GM12801 (cell line): Measurements from ENCODE around the gene ITPR3.

Source experiments
- TF ChIP-seq, protein P1 (sequence below): IDR thresholded peaks from one replicate; pipeline ENCODE4 v1.5.1; 2011; ENCODE audit warnings: control low read depth; ENCODE audit not compliant: insufficient read length; ENCODE audit errors: extremely low read depth

ITPR3 gene

DNA sequence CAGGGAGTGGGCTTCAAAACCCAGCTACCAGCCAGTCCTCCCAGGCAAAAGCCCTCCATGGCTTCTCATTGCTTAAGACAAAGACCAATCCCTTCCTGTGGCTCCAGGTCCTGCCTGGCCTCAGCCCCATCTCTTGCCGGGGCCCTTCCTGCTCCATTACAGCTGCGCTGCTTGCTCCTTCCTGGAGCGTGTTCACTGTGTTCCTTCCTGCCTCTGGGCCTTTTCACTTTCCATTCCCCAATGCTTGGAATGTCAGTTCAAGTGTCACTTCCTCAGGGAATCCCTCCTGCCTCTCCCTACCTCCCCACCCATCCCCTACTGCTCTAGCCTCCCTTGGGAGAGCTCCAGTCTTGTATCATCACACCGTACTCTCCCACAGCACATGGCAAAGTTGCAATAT lies 11.1 kb upstream of the ITPR3 start:
- TF ChIP-seq, protein P1, sequence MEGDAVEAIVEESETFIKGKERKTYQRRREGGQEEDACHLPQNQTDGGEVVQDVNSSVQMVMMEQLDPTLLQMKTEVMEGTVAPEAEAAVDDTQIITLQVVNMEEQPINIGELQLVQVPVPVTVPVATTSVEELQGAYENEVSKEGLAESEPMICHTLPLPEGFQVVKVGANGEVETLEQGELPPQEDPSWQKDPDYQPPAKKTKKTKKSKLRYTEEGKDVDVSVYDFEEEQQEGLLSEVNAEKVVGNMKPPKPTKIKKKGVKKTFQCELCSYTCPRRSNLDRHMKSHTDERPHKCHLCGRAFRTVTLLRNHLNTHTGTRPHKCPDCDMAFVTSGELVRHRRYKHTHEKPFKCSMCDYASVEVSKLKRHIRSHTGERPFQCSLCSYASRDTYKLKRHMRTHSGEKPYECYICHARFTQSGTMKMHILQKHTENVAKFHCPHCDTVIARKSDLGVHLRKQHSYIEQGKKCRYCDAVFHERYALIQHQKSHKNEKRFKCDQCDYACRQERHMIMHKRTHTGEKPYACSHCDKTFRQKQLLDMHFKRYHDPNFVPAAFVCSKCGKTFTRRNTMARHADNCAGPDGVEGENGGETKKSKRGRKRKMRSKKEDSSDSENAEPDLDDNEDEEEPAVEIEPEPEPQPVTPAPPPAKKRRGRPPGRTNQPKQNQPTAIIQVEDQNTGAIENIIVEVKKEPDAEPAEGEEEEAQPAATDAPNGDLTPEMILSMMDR: no peak

DNA sequence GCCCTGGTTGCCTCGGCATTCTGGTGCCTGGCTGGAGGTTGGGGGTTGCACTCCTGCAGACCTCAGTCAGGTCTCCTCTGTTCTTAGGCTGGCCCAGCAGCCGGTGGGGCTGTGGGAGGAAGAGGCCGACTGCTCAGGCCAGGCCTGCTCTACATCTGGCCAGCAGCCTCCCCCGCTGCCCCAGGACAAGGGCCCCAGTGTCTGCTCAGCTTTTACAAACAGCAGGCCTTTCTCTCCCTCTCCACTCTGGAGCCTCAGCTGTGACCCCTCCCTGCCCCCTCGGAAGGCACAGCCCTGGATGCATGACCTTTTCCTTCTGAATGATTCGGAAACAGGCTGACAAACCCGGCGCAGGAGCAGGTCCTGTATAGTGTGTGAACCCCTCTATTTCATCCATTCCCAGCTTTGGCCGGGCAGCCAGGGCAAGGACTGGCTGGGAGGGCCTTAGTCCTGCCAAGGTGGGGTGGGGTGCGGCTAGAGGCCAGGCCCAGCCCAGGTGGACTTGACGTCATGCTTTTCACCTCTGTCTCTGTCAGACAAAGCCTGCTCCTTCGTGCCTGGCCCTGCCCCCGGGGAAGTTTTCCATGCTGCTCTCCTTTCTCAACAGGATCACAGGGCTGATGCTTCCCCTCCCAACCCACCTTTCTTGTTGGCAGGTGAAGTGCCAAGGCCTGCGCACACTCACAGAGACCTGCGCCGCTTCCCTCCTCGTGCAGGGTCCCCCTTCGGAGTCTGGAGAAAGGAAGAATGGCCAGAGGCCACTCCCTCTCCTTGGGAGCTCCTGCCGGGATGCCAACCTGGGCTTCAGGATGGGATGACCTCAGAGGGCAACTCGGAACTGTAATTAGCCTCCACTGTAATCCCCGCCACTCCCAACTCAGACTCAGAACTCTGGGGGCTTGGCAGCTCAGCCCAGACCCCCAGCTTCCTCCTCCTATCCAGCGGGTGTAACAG lies 10.1 kb upstream of the ITPR3 start:
- TF ChIP-seq, protein P1: no peak

DNA sequence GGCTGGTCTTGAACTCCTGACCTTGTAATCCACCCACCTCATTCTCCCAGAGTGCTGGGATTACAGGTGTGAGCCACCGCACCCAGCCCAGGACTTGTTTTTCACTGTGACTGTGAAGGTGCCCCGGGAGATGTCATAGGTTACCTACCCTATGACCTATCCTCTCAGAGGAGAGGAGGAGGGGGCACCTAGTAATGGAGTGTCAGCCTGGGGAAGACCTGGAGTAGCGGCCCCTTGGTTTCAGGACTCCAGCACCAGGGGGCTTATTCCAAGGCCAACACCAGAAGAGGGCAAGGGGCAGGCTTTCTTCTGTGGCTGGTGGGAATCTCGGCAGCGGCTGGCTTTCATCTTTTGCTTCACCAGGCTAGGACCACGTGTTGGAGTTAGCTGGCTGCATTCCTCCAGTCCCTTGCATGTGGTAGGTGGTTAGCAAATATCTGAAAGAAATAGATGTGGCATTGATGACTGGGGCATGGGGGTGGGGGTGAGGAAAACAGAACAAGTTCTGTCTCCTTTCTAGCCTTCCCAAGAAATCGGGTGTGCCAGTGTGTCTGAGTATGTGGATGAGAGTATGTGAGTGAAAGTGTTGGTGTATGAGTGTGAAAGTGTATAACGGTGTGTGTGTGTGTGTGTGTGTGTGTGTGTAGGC lies 7.9 kb upstream of the ITPR3 start:
- TF ChIP-seq, protein P1: no peak

DNA sequence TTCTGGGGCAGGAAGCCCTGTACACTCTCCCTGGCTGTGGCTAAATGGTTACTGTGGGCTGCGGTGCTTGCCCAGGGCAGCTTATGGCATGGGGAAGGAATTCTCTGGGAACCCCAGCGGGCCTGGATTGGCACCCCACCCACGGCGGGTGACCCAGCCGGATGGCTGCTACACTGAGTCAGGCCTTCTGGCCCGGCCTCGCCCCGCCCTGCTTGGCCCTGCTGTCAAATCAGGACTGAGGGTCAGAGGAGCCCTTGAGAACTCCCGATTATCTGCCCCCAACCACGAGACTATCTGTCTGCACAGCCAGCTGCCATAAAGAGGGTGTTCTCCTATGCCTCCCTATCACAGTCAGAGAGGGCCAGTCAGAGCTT lies 7.3 kb upstream of the ITPR3 start:
- TF ChIP-seq, protein P1: no peak

DNA sequence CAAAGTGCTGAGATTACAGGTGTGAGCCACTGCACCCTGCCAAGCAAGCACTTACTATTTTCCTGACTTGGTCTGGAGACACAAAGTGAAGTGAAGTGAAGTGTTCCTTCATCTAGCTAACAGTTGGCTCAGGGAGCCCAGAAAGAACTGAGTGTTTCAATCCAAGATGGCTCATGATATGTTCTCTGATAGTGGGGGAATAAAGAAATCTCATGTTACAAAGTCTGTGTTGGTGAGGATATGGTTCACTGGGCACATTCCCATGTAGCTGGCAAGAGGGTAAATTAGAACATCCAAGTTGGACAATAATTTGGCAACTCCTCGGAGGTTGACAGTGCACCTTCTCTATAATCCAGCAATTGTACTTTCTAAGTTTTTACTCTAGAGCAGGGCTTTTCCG lies 5.0 kb upstream of the ITPR3 start:
- TF ChIP-seq, protein P1: no peak

DNA sequence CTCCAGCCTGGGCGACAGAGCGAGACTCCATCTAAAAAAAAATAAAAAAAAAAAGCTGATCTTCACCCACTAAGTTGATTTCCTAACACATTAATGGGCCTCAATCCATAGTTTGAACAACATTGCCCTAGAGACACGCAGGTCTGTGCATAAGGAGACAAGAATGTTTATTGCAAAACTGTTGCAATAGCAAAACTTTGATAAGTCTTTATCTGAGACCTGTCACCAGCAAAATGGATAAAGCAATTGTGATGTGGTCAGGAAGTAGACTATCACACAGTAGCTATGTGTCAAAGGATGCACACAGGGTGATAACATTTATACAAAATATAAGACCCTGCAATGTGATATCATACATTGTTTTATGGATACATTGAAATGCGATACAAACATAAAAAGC lies 4.2 kb upstream of the ITPR3 start:
- TF ChIP-seq, protein P1: no peak

DNA sequence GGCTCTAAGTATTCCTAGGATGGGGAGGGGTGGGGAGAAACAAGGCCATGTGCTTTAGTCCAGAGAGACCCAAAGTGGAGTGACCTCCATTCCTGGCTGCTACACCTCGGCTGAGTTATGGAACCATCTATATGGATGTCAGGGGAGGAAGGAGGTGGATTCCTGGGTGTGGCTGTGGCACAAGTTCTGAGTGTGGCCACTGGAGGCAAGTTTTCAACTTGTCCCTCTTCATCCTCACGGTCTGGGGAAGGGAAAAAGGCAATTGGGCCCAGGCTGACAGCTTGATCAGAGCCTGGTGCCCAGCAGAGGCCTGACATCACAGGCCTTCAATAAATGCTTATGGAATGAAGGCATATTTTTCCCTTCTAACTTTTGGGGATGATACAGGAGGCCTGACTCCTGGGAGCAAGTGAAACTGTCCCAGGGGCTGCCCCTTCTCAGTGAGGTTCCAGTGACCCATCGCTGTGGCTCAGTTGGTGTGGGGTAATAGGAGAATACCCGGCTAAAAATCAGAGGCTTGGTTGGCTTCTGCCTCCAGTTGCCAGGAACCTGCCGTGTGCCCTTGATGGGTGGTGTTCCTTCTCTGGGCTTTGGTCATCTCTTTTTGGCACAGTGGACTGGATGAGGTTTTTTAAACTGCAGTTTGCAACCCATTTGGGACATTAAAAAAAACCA lies 1.8 kb upstream of the ITPR3 start:
- TF ChIP-seq, protein P1: no peak
